GM21360 (cell line): ENCODE data around the gene PRRC2B.
A peak's percentile ranks its signal among the peaks of the same experiment; 100 is the strongest.
"Not testable (repeated sequence)": the region's sequence is repeated elsewhere in the genome, so short reads cannot be mapped to it uniquely, and the experiment has no call there.

Experiments
- ATAC-seq: cut with Tn5 transposase; IDR thresholded peaks from one replicate; pipeline ENCODE4 v1.9.1; 2021; ENCODE audit warnings: mild to moderate bottlenecking, moderate library complexity; ENCODE audit not compliant: unreplicated experiment

The PRRC2B gene

GRCh38 chr9:131385296-131385695 is 8.6 kb upstream of the PRRC2B start:
- no peak for ATAC-seq

GRCh38 chr9:131386281-131386680 is 7.6 kb upstream of the PRRC2B start:
- no peak for ATAC-seq

GRCh38 chr9:131387394-131387793 is 6.5 kb upstream of the PRRC2B start:
- ATAC-seq, result no peak

GRCh38 chr9:131391020-131391419 is 2.9 kb upstream of the PRRC2B start:
- ATAC-seq, result no peak

GRCh38 chr9:131391504-131391903 is 2.4 kb upstream of the PRRC2B start:
- no peak for ATAC-seq

GRCh38 chr9:131394464-131395156 is 724 bp downstream of the PRRC2B start:
- ATAC-seq, result peak; percentile 35

GRCh38 chr9:131395157-131396098 is 1.5 kb downstream of the PRRC2B start:
- no peak for ATAC-seq

GRCh38 chr9:131396099-131396479 is 2.2 kb downstream of the PRRC2B start:
- ATAC-seq, result not testable (repeated sequence)

- ATAC-seq, result no peak
Measured at GRCh38 chr9:131396626-131397025, 2.7 kb downstream of the PRRC2B start.

- no peak for ATAC-seq
Measured at GRCh38 chr9:131397100-131397790, 3.4 kb downstream of the PRRC2B start.

- no peak for ATAC-seq
Measured at GRCh38 chr9:131398204-131398603, 4.3 kb downstream of the PRRC2B start.

- no peak for ATAC-seq
Measured at GRCh38 chr9:131399972-131400371, 6.1 kb downstream of the PRRC2B start.

- ATAC-seq, result no peak
Measured at GRCh38 chr9:131400627-131401026, 6.7 kb downstream of the PRRC2B start.

GRCh38 chr9:131402073-131402472 is 8.2 kb downstream of the PRRC2B start:
- no peak for ATAC-seq

GRCh38 chr9:131402738-131403492 is 9.0 kb downstream of the PRRC2B start:
- ATAC-seq, result no peak

- no peak for ATAC-seq
Measured at GRCh38 chr9:131403493-131403773, 9.5 kb downstream of the PRRC2B start.

- no peak for ATAC-seq
Measured at GRCh38 chr9:131404581-131404980, 10.7 kb downstream of the PRRC2B start.

- ATAC-seq, result no peak
Measured at GRCh38 chr9:131404987-131405386, 11.1 kb downstream of the PRRC2B start.

- no peak for ATAC-seq
Measured at GRCh38 chr9:131405428-131405827, 11.5 kb downstream of the PRRC2B start.

- no peak for ATAC-seq
Measured at GRCh38 chr9:131405858-131406537, 12.1 kb downstream of the PRRC2B start.
